Neuronal stem cell (in vitro differentiated cells): ENCODE data around the gene TMEM121B.

Source experiments
- DNase-seq: peaks from one replicate; pipeline ENCODE4 v3.0.0-alpha.2; 2013; ENCODE audit warnings: low spot score
- H2AFZ ChIP-seq: one replicate; pipeline ENCODE4 v1.6.1; 2013; ENCODE audit warnings: mild to moderate bottlenecking, low read length, inconsistent platforms
- H2AK5ac ChIP-seq: 2 replicates; pipeline ENCODE4 v1.6.1; 2013; ENCODE audit warnings: low read depth, mild to moderate bottlenecking, inconsistent platforms, low read length, moderate library complexity, mixed read lengths
- H2BK120ac ChIP-seq: 2 replicates; pipeline ENCODE4 v1.6.1; 2013; ENCODE audit warnings: low read depth, mild to moderate bottlenecking, inconsistent platforms, low read length, moderate library complexity, mixed read lengths
- H2BK12ac ChIP-seq: one replicate; pipeline ENCODE4 v1.6.1; 2013; ENCODE audit warnings: low read length, inconsistent platforms
- H2BK15ac ChIP-seq: 2 replicates; pipeline ENCODE4 v1.6.1; 2013; ENCODE audit warnings: mild to moderate bottlenecking, low read length, inconsistent platforms, mixed read lengths
- H2BK5ac ChIP-seq: one replicate; pipeline ENCODE4 v1.6.1; 2013; ENCODE audit warnings: inconsistent platforms, mild to moderate bottlenecking, low read length, moderate library complexity
- H3K14ac ChIP-seq: one replicate; pipeline ENCODE4 v1.6.1; 2013; ENCODE audit warnings: low read length, inconsistent platforms
- H3K18ac ChIP-seq: 2 replicates; pipeline ENCODE4 v1.6.1; 2013; ENCODE audit warnings: low read length, inconsistent platforms
- H3K23ac ChIP-seq: 2 replicates; pipeline ENCODE4 v1.6.1; 2013; ENCODE audit warnings: low read depth, mild to moderate bottlenecking, mixed read lengths, low read length, inconsistent platforms; ENCODE audit not compliant: poor library complexity
- H3K27ac ChIP-seq: replicated peaks from 3 replicates; pipeline ENCODE4 v1.5.1; 2013; ENCODE audit warnings: low read length, inconsistent platforms
- H3K27me3 ChIP-seq, 3 experiments: 2 replicates each; pipeline ENCODE4 v1.6.1; 2013; ENCODE audit warnings: low read length in 3 of 3, mild to moderate bottlenecking in 2 of 3, inconsistent platforms in 1 of 3, low read depth in 1 of 3, mixed read lengths in 1 of 3, moderate library complexity in 1 of 3; ENCODE audit not compliant: control insufficient read depth in 3 of 3, insufficient read depth in 3 of 3
- H3K36me3 ChIP-seq, 2 donors: replicated peaks in 1 of 2; 2 replicates each; pipeline ENCODE4 v1.6.1; 2013; ENCODE audit warnings: low read length in 2 of 2; ENCODE audit not compliant: control insufficient read depth in 2 of 2, insufficient read depth in 2 of 2
- H3K4ac ChIP-seq: 2 replicates; pipeline ENCODE4 v1.6.1; 2013; ENCODE audit warnings: inconsistent platforms, mild to moderate bottlenecking, low read length, moderate library complexity
- H3K4me1 ChIP-seq, 2 donors: 1 replicate in 1 of 2; 2 replicates in 1 of 2; pipeline ENCODE4 v1.6.1; 2013; ENCODE audit warnings: low read length in 2 of 2, low read depth in 1 of 2; ENCODE audit not compliant: control insufficient read depth in 2 of 2, insufficient read depth in 1 of 2
- H3K4me2 ChIP-seq: one replicate; pipeline ENCODE4 v1.6.1; 2013; ENCODE audit warnings: mild to moderate bottlenecking, low read length, inconsistent platforms; ENCODE audit not compliant: insufficient read depth, poor library complexity, severe bottlenecking
- H3K4me3 ChIP-seq, 2 donors: 2 replicates each; pipeline ENCODE4 v1.5.1; 2013; ENCODE audit warnings: low read length in 2 of 2, mild to moderate bottlenecking in 2 of 2, inconsistent platforms in 1 of 2, moderate library complexity in 1 of 2
- H3K79me1 ChIP-seq: one replicate; pipeline ENCODE4 v1.6.1; 2013; ENCODE audit warnings: low read depth, mild to moderate bottlenecking, inconsistent platforms, low read length, moderate library complexity
- H3K9ac ChIP-seq: one replicate; pipeline ENCODE4 v1.6.1; 2013; ENCODE audit warnings: mild to moderate bottlenecking, low read depth, low read length, inconsistent platforms; ENCODE audit not compliant: poor library complexity
- H3K9me3 ChIP-seq, 2 donors: replicated peaks in 1 of 2; 2 replicates each; pipeline versions ENCODE3 to v1.6.1; 2013; ENCODE audit warnings: low read length in 2 of 2, mild to moderate bottlenecking in 2 of 2, inconsistent platforms in 1 of 2, low read depth in 1 of 2, mixed read lengths in 1 of 2, moderate library complexity in 1 of 2; ENCODE audit not compliant: control insufficient read depth in 2 of 2, insufficient read depth in 1 of 2
- H4K8ac ChIP-seq: one replicate; pipeline ENCODE4 v1.6.1; 2013; ENCODE audit warnings: low read depth, mild to moderate bottlenecking, inconsistent platforms, low read length, moderate library complexity
- H4K91ac ChIP-seq: one replicate; pipeline ENCODE4 v1.6.1; 2013; ENCODE audit warnings: low read length, low read depth, mild to moderate bottlenecking, inconsistent platforms; ENCODE audit not compliant: poor library complexity
- WGBS, 2 donors: extraction: QIAGEN DNeasy Blood & Tissue Kit; methylation state at CpG; one replicate each; pipeline ENCODE4 v1.1.7; 2013; ENCODE audit warnings: missing lambda C conversion rate in 2 of 2, mixed read lengths in 1 of 2; ENCODE audit not compliant: insufficient read length in 2 of 2, insufficient replicate concordance in 1 of 2; ENCODE audit errors: extremely low coverage in 2 of 2; 5-methylcytosine and 5-hydroxymethylcytosine counted together

The TMEM121B gene

GRCh38 chr22:17074648-17075002, 46.5 kb downstream of the TMEM121B start:
- H2BK120ac ChIP-seq, result no peak overlapping the region
- H4K8ac ChIP-seq, result no peak overlapping the region
- H2BK5ac ChIP-seq, result no peak overlapping the region
- no peaks in the 10 kb centered on the region for H3K4me1 ChIP-seq
- H3K27me3 ChIP-seq, result no peaks in the 10 kb centered on the region
- H3K4me3 ChIP-seq, result no peak overlapping the region
- no peak overlapping the region for H2AFZ ChIP-seq
- no peak overlapping the region for H2AK5ac ChIP-seq
- H2BK15ac ChIP-seq, result no peak overlapping the region
- no peak overlapping the region for H3K14ac ChIP-seq
- no peak overlapping the region for H3K23ac ChIP-seq
- H3K9ac ChIP-seq, result no peak overlapping the region
- no peak overlapping the region for H3K27ac ChIP-seq
- H3K36me3 ChIP-seq, result no peaks in the 10 kb centered on the region
- H3K9me3 ChIP-seq, result no peaks in the 10 kb centered on the region
- H3K18ac ChIP-seq, result no peak overlapping the region
- H4K91ac ChIP-seq, result no peak overlapping the region
- no peak for DNase-seq
- H2BK12ac ChIP-seq, result no peak overlapping the region
- H3K4me2 ChIP-seq, result no peak overlapping the region
- no peaks in the 10 kb centered on the region for H3K79me1 ChIP-seq
- H3K4ac ChIP-seq, result no peak overlapping the region

DNA sequence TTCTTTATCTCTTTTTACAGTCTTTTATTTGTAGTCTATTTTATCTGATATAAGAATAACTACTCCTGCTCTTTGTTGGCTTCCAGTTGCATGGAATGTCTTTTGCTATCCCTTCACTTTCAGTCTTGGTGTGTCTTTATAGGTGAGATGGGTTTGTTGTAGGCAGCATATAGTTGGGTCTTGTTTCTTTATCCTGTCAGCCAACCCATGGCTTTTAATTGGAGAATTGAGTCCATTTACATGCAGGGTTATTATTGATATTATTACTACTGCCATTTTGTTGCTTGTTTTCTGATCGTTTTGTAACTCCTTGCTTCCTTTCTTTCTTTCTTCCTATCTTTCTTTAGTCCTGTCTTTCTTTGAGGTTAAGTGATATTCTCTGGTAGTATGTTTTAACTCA, 48.3 kb downstream of the TMEM121B start:
- H2AFZ ChIP-seq, result no peak overlapping the region
- H2BK15ac ChIP-seq, result no peak overlapping the region
- H4K91ac ChIP-seq, result no peak overlapping the region
- H3K9me3 ChIP-seq, result no peaks in the 10 kb centered on the region
- no peak overlapping the region for H3K4me3 ChIP-seq
- no peak overlapping the region for H3K27ac ChIP-seq
- H3K27me3 ChIP-seq, result no peaks in the 10 kb centered on the region
- no peak overlapping the region for H2AK5ac ChIP-seq
- H2BK5ac ChIP-seq, result no peak overlapping the region
- H3K18ac ChIP-seq, result no peak overlapping the region
- no peak overlapping the region for H2BK12ac ChIP-seq
- no CpG with 5 or more reads among the region's 1 CpG for WGBS, 2 donors
- H4K8ac ChIP-seq, result no peak overlapping the region
- H3K36me3 ChIP-seq, result no peaks in the 10 kb centered on the region
- no peak overlapping the region for H3K23ac ChIP-seq
- no peaks in the 10 kb centered on the region for H3K79me1 ChIP-seq
- no peak for DNase-seq
- no peak overlapping the region for H3K4ac ChIP-seq
- no peak overlapping the region for H3K14ac ChIP-seq
- no peak overlapping the region for H2BK120ac ChIP-seq
- no peak overlapping the region for H3K9ac ChIP-seq
- no peaks in the 10 kb centered on the region for H3K4me1 ChIP-seq
- H3K4me2 ChIP-seq, result no peak overlapping the region
